GM21447 (cell line): Measurements from ENCODE around the gene TEX29.

ENCODE experiments used
- ATAC-seq: cut with Tn5 transposase; IDR thresholded peaks from one replicate; pipeline ENCODE4 v1.9.1; 2021; ENCODE audit not compliant: unreplicated experiment

The TEX29 gene

DNA sequence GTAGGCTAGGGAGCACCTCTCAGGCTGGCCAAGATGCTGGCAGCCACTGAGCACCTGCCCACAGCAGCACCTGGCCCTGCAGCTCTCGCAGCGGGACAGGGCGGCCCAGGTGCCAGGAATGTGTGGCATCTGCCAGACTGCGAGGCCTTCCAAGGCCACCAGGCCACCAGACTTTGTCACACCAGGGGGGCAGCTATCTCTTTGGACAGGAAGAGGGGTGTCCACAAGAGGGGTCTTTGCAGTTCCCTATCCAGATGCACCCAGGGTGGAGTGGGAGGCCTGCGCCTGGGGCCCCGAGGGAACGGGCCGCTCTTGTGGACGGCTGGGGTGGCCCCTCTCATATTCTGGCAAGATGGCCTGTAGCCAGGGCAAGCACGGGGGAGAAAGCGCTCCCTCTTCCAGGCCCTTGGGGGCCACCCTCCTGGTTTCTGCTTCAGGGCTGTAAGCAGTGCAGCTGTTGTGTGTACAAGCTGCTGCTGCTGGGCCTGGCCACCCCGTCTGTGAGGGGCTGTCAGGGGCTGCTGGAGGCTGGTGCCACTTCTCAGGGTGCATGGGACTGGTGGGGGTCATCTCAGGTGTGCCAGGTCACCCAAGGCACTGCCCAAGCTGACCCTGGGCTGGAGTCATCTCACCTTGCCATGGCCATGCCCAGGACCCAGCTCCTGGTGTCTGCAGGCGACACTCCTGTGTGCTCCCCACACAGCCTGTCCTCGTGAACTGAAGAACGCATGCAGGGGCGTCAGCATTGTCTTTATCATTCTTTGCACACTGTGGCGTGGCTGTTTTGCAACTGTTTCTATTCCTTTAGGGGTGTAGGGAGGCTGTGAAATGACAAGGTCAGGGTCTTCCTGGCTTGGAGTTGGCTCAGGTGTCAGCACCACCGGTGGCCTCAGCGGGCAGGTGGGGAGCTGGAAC is 1.8 kb downstream of the TEX29 start:
- ATAC-seq = no peak

DNA sequence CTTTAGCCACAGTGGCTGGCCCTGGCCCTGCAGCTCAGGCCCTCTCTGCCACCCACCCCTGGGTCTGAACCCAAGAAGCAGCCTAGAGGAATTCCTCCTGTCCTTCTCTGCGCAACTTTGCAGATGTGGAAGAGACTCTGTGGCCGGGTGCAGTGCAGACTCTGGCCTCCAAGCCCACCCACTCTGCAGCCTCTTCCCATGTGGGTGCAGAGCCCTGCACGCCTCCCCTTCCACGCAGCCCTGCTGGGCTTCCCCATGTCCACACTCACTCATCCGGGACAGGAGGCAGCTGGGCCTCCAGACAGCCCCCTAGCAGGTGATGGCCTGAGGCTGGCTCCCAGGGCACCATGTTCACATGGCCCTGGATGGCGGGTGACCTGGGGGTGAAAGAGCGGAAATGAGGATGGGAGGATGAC is 2.5 kb downstream of the TEX29 start:
- no peak for ATAC-seq

DNA sequence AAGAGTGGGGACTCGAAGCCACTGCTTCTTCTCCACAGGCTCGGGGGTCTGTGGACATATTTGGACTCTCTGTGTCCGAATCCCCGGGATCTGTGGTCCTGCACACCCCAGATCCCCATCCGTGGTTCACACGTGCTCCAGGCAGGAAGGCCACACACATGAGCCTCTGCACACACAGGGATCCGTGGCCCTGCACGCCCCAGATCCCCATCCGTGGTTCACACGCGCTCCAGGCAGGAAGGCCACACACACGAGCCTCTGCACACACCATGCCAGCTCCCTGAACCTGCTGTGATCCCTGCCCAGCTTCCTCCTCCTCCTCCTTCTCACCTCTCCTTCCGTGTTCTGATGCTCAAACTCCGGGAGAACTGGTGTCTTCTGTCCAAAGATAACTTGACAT is 3.1 kb downstream of the TEX29 start:
- no peak for ATAC-seq

DNA sequence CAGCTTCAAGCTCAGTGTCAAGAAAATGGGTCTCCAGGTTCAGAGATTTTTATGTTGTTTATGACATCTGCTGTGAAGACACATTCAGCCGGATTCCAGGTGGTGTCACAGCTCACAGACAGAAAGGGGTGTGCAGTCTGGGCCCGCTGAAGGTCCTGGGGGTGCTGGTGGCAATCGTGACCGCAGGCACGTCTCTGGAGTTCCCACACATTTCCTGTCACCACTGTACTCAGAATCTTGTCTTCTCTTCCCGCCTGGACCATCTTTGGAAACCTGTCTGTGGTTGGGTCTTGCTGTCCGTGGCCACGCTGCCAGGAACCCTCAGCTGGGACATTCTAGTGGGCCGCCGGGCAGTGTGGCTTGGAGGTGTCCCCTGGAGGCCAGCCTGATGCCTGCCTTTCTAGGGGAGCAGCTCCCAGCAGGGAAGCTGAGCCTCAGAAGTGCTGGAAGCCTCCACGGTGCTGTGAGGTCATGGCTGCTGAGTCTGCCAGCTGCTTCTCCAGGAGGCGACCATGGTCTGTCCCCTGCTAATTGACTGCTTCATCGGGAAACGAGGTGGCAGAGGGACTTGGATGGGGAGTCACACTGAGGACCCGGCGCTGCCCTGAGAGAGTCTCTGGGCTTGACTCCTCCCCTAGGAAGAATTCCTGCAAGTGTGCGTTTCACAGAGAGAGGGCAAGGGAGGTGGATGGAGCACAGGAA is 3.7 kb downstream of the TEX29 start:
- ATAC-seq = no peak

DNA sequence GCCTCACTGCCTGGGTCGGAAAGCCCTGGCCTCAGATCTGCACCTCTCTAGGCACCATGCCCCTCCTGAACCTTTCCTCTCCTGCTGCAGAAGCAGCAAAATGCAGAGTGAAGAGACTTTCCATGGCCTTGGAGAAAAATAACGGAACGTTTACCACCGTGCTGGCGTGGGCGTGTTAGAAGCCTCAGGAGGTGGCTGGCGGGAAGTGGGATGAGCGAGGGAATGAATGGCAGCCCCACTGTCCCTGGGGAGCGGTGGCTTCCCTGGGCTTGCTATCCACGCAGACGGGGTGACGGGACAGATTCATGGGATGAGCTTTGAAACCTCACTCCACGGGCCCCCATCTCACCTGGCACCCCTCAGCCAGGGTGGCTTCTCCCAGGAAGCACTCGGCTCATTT is 4.3 kb downstream of the TEX29 start:
- ATAC-seq = no peak

DNA sequence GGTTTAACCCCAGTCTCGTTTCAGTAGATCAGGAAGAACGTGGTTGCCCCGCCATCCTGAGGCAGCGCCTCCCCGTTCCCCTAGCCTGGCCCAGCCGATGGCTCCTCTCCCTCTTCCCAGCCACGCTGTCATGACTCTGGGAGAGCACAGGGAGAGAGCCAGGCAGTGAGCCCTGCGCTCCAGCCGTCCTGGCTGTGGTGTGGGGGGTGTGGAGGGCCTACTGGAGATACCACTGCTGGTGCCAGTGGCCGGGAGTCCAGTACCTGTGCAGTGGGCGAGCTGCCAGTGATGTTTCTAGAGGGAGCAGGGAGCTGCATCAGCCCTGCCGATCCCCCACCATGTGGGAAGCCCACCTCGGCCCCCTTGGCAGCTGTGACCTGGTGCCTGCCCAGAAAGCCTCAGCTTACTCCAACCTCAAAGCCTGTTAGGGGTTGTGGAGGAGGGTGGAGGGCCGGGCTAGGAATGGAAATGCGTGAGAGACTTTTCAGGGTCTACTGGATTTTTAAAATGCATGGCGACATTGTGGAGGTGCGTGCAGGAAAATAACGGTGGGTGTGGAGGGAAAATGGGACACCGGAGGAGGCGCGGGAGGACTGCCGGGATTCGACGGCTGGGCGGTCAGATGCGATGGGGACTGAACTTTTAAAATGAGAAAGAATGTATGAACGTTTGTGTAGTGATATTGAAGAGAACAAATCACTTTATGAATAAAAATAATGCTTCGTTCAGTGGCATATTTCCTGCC is 4.9 kb downstream of the TEX29 start:
- ATAC-seq = no peak

DNA sequence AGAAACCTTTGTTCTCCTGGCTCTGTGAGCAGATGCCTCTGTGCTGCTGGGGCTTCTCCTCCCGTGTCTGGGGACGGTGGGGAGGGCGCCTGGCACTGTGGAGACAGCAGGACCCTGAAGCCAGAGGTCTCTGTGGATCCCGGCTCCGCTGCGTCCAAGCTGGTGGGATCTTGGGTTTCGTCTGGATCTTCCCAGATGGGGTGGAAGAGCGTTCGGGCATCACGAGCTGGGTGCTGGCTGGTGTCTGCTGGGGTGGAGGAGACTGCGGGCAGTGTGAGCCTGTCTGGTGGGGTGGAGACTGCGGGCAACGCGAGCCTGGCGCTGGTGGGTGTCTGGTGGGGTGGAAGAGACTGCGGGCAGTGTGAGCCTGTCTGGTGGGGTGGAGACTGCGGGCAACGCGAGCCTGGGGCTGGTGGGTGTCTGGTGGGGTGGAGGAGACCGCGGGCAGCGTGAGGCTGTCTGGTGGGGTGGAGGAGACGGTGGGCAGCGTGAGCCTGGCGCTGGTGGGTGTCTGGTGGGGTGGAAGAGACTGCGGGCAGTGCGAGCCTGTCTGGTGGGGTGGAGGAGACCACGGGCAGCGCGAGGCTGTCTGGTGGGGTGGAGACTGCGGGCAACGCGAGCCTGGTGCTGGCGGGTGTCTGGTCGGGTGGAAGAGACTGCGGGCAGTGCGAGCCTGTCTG is 5.6 kb downstream of the TEX29 start:
- no peak for ATAC-seq

DNA sequence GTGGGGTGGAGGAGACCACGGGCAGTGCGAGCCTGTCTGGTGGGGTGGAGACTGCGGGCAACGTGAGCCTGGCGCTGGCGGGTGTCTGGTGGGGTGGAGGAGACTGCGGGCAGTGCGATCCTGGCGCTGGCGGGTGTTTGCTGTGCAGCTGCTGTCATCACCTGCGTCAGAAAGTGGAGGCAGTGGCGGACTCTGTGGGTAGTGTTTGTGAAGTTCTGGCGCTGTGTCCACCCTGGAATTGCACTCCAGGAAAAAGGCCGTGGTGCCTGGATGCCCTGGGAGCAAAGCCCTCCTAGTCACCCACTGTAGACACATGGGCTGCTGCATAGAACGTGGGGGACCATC is 6.2 kb downstream of the TEX29 start:
- no peak for ATAC-seq

DNA sequence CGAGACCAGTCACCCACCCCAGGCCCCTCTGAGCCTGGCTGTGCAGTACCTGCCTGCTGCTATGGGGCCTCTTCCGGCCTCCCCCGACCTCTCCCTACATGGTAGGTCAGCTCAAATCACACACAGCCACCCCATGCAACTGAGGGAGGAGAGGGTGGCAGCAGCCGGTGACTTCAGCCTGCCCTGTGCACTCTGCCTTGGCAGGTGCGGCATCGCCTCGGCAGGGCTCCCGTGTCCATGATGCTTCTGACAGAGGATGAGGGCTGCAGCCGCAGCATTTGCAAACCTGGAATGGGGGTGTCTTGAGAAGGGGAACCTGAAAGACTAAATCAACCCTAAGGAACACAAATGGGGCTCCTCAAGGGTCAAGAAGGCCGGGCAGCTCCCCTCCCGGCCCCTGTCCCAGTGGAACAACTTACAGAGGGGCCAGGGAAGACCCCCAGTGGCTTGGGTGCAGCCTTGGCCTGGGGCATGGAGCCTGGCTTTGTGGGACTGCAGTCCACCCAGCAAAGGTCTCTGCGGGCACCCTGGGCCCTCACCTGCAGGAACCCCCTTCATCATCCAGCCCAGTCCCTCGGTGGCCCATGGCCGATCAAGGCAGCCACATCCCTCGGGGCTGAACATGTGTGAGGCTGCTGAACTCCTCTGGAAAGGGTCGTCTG is 6.7 kb downstream of the TEX29 start:
- ATAC-seq = no peak

DNA sequence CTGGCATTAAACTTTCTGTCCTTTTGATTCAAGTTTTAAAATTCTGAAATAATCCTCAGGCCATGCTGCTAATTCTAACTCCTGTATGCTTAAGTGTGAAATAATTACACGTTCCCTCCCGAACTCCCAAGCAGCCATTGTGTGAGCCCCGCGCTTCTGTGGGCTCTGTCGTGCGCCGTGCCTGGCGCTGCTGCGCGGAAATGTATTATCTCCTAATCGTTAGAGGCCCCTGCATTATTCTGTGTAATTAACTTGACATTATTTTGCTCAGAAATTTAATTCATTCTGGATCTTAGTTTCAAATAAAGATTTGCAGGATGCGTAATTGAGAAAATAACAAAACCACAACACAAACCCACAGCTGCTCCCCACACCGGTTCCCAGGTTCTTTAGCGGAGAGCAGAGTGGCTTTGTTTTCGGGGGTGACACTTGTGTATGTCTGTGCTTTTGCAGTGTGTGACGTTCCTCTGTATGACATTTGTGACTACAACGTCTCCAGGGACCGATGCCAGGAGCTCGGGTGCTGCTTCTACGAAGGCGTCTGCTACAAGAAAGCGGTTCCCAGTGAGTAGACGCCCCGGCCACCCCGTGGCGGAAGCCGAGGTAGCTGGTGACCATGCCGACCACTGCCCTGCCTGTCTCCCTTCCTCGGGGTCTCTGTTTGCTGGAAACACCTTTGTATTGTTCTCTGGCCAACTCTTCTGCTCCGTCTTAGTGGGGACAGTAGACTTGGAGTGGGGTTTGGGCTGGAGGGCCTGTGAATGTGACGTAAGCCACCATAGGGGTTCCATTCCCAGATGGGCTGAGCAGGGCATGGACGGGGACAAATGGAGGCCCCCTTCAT is 7.5 kb downstream of the TEX29 start:
- no peak for ATAC-seq

DNA sequence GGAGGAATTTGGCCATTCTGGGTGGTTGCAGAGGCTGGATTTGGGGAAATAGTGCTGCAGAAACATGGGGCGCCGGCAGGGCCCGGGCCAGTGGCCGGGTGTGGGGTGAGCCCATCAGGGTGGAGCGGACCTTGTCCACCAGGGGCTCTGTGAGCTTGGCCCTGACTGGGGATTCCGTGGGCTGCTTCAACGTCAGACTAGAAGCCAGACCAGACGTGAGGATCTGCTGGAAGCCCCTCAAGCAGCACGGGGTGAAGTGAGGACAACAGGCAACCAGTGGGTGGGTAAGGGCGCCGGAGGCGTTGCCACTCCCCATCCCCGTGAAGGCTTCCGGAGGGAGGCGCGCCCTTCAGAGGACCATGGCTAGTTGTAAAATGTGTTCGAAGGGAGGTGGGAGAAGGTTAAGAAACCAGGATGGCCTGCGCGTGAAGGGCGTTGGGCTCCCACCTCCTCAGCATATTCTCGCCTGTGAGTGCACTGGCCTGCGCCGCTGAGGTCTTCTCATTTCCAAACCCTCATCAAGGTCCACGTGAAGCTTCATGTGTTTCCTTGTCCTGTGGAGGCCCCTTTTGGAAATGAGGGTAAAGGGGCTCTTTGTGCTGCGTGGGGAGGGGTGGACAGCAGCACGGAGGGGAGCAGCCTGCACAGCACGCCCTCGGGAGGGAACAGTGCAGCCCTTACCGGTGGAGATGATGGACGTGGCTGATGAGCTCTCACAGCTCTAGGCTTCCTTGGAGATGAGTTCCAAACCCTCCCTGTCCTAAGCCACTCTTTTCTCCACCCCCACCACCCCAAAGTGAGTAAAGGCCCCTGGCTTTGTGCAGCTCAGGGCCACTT is 8.3 kb downstream of the TEX29 start:
- ATAC-seq = no peak

DNA sequence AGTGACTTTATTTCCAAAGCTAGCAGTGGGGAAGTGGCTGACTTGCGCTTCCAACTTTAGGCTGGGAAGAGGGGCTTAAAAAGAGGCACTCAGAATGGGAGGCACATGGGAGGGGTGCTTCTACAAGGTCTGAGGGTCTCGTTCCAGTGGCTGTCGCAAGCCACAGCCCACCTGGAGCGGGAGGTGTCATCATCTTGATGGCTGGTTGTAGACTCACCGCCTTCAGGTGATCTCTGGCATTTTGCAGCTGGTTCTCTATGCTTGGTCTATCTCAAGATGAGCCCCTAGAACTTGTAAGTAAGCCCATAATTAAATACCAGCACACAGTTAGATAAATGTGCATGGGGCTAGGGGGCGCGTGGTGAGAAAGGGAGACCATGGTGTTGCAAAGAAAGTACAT is 9.2 kb downstream of the TEX29 start:
- ATAC-seq = no peak

DNA sequence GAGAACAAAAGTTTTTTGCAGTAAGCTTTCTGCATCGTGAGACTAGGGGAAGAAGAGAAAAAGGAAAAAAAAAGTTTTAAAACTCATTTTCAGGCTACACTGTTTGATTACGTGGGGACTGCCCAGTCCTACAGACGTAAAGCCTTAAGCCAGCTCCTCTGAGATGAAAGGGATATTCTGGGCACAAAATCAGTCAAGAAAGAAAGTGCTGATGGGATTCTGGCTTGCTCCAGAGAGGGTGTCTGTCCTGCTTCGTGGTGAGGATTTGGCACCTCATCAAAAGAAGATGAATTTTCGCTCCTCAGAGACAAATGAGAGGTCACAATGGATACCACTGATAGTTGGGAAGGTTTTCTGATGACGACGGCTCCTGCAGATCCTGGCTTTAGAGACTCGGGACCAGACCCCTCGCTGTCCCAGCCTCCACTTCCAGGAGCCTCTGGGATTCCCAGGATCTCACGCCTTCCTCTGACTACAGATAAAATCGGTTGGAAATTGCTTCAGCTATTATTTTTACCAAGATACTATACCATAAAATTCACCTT is 9.7 kb downstream of the TEX29 start:
- no peak for ATAC-seq

DNA sequence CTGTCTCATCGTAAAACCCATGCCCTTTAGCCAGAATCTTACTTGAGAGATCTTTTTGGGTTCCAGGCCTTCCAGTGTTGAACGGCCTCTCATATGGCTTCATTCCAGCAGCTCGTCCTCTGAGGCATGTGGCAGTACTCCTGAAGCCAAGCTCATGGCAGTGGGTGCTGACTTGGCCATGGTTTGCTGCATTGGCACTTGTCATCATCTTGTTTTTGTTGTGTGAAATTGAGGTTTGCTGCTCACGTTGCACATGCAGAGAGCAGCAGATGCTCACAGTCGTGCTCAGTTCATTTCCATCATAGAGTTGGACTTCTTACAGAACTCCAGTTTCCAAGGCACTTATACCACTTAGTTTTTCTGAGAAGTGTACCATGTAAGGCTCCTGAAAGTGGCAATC is 14.9 kb downstream of the TEX29 start:
- ATAC-seq = no peak

DNA sequence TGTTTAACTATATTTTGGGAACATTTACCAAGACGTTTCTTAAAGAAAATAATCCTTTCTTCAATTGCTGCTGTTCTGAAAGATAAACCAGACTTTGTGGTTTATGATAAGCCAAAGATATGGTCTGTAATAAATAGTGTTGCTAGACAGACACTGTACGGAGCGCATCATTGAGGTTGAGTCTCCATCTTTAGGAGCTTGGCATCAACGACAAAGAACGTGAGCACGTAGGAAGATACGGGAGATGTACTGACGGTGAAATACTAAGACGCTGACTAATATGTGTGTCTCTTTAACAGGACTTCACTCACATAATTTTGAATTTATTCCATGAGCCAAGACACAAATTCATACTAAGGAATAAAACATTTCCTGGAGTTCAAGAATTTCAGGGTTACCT is 16.2 kb downstream of the TEX29 start:
- no peak for ATAC-seq

DNA sequence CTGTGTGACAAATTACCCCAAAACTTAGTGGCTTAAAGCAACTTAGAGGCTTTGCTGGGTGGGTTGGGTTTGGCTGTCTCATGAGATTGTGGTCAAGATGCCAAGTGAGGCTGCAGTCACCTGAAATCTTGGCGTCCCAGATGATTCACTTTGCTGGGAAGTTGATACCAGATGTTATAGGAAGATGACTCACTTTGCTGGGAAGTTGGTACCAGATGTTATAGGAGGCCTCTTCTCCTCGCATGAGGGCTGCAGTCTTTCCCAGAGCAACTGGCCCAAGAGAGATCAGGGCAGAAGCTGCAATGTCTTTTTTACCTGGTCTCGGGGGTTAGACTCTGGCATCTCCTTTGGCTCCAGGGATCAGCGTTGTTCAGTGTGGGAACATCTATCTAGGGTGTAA is 16.8 kb downstream of the TEX29 start:
- no peak for ATAC-seq

DNA sequence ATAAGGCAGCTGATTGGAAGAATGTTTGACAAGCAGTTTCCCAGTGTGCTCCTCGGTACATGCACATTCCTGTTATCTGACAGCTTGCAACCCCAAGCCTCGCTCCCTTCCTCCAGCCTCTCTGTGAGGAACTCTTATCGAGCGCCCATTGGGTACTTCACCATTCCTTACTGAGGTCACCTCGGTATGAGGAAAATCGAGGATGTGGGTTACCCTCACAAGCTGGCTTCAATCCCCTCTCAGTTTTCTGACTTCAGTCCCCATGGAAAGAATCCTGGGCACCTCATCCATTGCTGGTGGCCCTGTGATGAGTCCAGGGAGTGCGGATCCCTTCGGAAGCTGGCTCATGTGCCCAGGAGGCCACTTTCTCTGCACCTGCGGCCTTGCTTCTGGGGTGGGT is 17.3 kb downstream of the TEX29 start:
- ATAC-seq = no peak

DNA sequence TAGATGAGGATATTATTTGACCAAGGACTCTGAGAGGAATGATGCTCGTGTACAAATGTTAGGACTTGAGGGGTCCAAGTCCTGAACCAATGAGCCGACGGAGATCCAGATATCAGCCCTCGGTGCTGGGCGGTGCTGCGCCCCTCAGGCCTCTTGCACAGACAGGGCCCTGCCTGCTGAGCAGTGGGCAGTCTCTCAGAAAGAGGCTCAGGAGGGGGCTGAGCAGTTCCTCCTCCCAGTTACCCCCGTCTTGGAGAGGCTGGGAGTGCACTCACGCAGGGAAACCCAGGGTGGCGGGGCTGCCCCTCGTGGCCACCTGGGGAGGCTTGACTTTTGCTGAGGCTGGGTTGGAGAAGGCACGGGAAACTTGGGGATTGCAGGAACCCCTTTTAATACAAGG is 18.4 kb downstream of the TEX29 start:
- no peak for ATAC-seq
